Tibial nerve (tissue), 4 donors: Measurements from ENCODE around the gene SIPA1L3.

ENCODE experiments used
- EP300 ChIP-seq, 2 donors: sonication (generic); formaldehyde crosslinking; IDR thresholded peaks; one replicate each; pipeline ENCODE4 v1.6.1; 2017; ENCODE audit warnings: antibody characterized with exemption in 2 of 2, mild to moderate bottlenecking in 1 of 2
- TF ChIP-seq, protein P1 (sequence below), 5 experiments: fragments of 200-600 bp in 3 of 5; fragments of 450-650 bp in 2 of 5; sonication (generic) in 3 of 5; IDR thresholded peaks; one replicate each; pipeline ENCODE4 v1.5.1; 2016 to 2019; ENCODE audit warnings: antibody characterized with exemption in 5 of 5, mild to moderate bottlenecking in 3 of 5, moderate library complexity in 2 of 5

DNA sequence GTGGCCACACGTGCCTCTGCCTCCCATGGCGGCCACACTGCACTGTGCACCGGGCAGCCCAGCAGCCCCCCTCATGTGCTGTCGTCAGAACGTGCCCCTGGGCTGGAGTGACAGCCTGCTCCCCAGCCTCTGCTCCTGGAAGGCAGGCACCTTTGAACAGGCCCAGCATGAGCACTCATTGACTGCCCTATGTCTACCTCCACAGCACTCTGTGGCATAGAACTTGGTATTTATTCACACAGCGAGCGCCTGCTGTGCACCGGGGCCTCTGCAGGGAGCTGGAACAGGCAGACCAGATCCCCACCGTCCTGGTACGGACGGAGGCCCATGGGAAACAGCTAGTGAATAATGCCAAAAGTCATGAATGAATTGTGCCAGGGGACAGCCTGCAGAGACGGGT is 263.3 kb downstream of the SIPA1L3 start:
- TF ChIP-seq, protein P1, sequence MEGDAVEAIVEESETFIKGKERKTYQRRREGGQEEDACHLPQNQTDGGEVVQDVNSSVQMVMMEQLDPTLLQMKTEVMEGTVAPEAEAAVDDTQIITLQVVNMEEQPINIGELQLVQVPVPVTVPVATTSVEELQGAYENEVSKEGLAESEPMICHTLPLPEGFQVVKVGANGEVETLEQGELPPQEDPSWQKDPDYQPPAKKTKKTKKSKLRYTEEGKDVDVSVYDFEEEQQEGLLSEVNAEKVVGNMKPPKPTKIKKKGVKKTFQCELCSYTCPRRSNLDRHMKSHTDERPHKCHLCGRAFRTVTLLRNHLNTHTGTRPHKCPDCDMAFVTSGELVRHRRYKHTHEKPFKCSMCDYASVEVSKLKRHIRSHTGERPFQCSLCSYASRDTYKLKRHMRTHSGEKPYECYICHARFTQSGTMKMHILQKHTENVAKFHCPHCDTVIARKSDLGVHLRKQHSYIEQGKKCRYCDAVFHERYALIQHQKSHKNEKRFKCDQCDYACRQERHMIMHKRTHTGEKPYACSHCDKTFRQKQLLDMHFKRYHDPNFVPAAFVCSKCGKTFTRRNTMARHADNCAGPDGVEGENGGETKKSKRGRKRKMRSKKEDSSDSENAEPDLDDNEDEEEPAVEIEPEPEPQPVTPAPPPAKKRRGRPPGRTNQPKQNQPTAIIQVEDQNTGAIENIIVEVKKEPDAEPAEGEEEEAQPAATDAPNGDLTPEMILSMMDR (IDR thresholded peaks at IDR 0.05) = no peak
- no peak for TF ChIP-seq EP300 (IDR thresholded peaks at IDR 0.05)
